Panc1 (cell line): ENCODE measurements around the gene GOLGA3. TPM values are rescaled to one million over a fixed set of nuclear protein-coding genes. Genes with fewer than 3 reads are reported as not detected.

ENCODE experiments used
- ATAC-seq: fragments of 200-7000 bp; cut with Tn5 transposase; 2 replicates; pipeline ENCODE4 v1.9.1; 2020; ENCODE audit warnings: mild to moderate bottlenecking, moderate library complexity
- BruUV-seq: library from RNA; stranded (reverse); fragments of 400-500 nt; replicated peaks from 2 replicates; lab custom pipeline; 2021; lab: Mats Ljungman, UMichigan
- CTCF ChIA-PET: fragments of 300-600 bp; sonication (Branson Sonifier 250); formaldehyde crosslinking; loops from one replicate; lab custom pipeline; 2022; ENCODE audit warnings: antibody characterized with exemption; lab: Charles Lee
- POLR2A ChIA-PET: fragments of 300-600 bp; sonication (Branson Sonifier 250); formaldehyde crosslinking; loops from one replicate; lab custom pipeline; 2022; ENCODE audit warnings: antibody characterized with exemption; lab: Charles Lee
- DNase-seq: peaks from one replicate; pipeline ENCODE4 v3.0.0-alpha.2; 2010; ENCODE audit warnings: low read depth, low spot score
- H3K27ac ChIP-seq: 2 replicates; pipeline ENCODE4 v1.5.1; 2011; ENCODE audit warnings: mild to moderate bottlenecking, low read length, inconsistent platforms
- H3K27me3 ChIP-seq: fragments of 200-500 bp; sonication (Bioruptor generic); 2 replicates; pipeline ENCODE4 v1.6.0; 2014; ENCODE audit warnings: low read length, inconsistent platforms; ENCODE audit not compliant: control insufficient read depth, insufficient read depth
- H3K36me3 ChIP-seq: fragments of 200-500 bp; sonication (Bioruptor generic); 2 replicates; pipeline ENCODE4 v1.5.1; 2014; ENCODE audit warnings: inconsistent platforms, mild to moderate bottlenecking, low read length, moderate library complexity; ENCODE audit not compliant: control insufficient read depth, insufficient read depth
- H3K4me1 ChIP-seq: 2 replicates; pipeline ENCODE4 v1.5.1; 2011; ENCODE audit warnings: inconsistent platforms, mild to moderate bottlenecking, low read length, moderate library complexity; ENCODE audit not compliant: control insufficient read depth, insufficient read depth
- H3K4me3 ChIP-seq, 2 experiments: 2 replicates each; pipeline ENCODE4 v1.5.1; 2011 to 2012; ENCODE audit warnings: low read depth in 2 of 2, low read length in 2 of 2, mild to moderate bottlenecking in 2 of 2, inconsistent platforms in 1 of 2, moderate library complexity in 1 of 2
- H3K9me3 ChIP-seq: fragments of 200-500 bp; sonication (Bioruptor generic); 2 replicates; pipeline ENCODE4 v1.5.1; 2014; ENCODE audit warnings: low read depth, mild to moderate bottlenecking, inconsistent platforms, low read length, moderate library complexity; ENCODE audit not compliant: control insufficient read depth, insufficient read depth
- CTCF ChIP-seq: fragments of 450-650 bp; IDR thresholded peaks from 2 replicates; pipeline ENCODE4 v1.5.1; 2017; ENCODE audit warnings: mild to moderate bottlenecking
- POLR2AphosphoS5 ChIP-seq: IDR thresholded peaks from 2 replicates; pipeline ENCODE4 v1.6.1; 2012; ENCODE audit warnings: mild to moderate bottlenecking, low read depth, low read length, moderate library complexity
- REST ChIP-seq, 2 experiments: IDR thresholded peaks; 2 replicates each; pipeline ENCODE4 v1.6.1; 2011 to 2012; ENCODE audit warnings: low read depth in 2 of 2, control low read depth in 1 of 2, low read length in 1 of 2, mild to moderate bottlenecking in 1 of 2, moderate library complexity in 1 of 2; ENCODE audit not compliant: insufficient read depth in 1 of 2
- SIN3A ChIP-seq: IDR thresholded peaks from 2 replicates; pipeline ENCODE4 v1.6.1; 2012; ENCODE audit warnings: low read depth, mild to moderate bottlenecking, low read length, moderate library complexity, borderline replicate concordance; ENCODE audit not compliant: insufficient read depth
- TCF7L2 ChIP-seq: IDR thresholded peaks from 2 replicates; pipeline ENCODE4 v1.6.1; 2011; ENCODE audit warnings: mild to moderate bottlenecking, low read depth, low read length, inconsistent platforms
- in situ Hi-C: cut with HindIII; loops from 2 replicates; pipeline ENCODE4 v1.10.0; 2016; ENCODE audit warnings: low sequenced_read_pairs, low pct_unique_long_range_greater_than_20kb
- intact Hi-C: fragments of 100-400 bp; cut with micrococcal nuclease; formaldehyde crosslinking; loops from one replicate; pipeline ENCODE4 v1.10.0; 2022; ENCODE audit not compliant: unreplicated experiment
- total RNA-seq: library from RNA; stranded (reverse); gene quantifications from one replicate; pipeline ENCODE4 v1.2.1, GENCODE V29; 2021; ENCODE audit not compliant: unreplicated experiment

GOLGA3 gene
- total RNA-seq, 1 experiment from 2014 or later, result 61.1 TPM

GRCh38 chr12:132774646-132775275 is 53.9 kb downstream of the GOLGA3 start:
- no peak overlapping the region for H3K27ac ChIP-seq
- DNase-seq, result no peak
- CTCF ChIA-PET, result no interaction called here
- no peaks in the 10 kb centered on the region for H3K9me3 ChIP-seq
- BruUV-seq, result no TSS peak
- POLR2A ChIA-PET, result no interaction called here
- intact Hi-C loops, result no loop called here
- in situ Hi-C loops, result no loop called here
- H3K4me3 ChIP-seq, result no peak overlapping the region
- no peak for ATAC-seq
- TF ChIP-seq SIN3A, result no peak
- TF ChIP-seq POLR2AphosphoS5, result no peak
- TF ChIP-seq REST (IDR thresholded peaks at IDR 0.05; ENCODE audit: insufficient read depth in 1 of 2, low read depth in 2 of 2, low read length in 1 of 2), result no peak
- TF ChIP-seq TCF7L2, result no peak
- TF ChIP-seq CTCF, result no peak
- peaks cover 16% of the 10 kb centered on the region for H3K36me3 ChIP-seq
- H3K27me3 ChIP-seq, result no peaks in the 10 kb centered on the region
- no peaks in the 10 kb centered on the region for H3K4me1 ChIP-seq

- Histone ChIP-seq H3K9me3 (no peaks in the 10 kb centered on the region), H3K36me3 (peaks cover 16% of the 10 kb centered on the region), H3K4me3 (no peak overlapping the region), H3K4me1 (no peaks in the 10 kb centered on the region), H3K27ac (no peak overlapping the region), H3K27me3 (no peaks in the 10 kb centered on the region)
- CTCF ChIA-PET, result no interaction called here
- no peak for ATAC-seq
- no TSS peak for BruUV-seq
- POLR2A ChIA-PET, result no interaction called here
- DNase-seq, result no peak
- in situ Hi-C loops, result no loop called here
- intact Hi-C loops, result no loop called here
- no peak for TF ChIP-seq CTCF
- no peak for TF ChIP-seq POLR2AphosphoS5
- TF ChIP-seq SIN3A, result no peak
- no peak for TF ChIP-seq REST (IDR thresholded peaks at IDR 0.05; ENCODE audit: insufficient read depth in 1 of 2, low read depth in 2 of 2, low read length in 1 of 2)
- TF ChIP-seq TCF7L2, result no peak
These were observed 54.5 kb downstream of the GOLGA3 start for GRCh38 chr12:132774159-132774558.
